HG02970 (cell line): ENCODE data around the gene CFAP61.

Experiments used
- ATAC-seq: cut with Tn5 transposase; IDR thresholded peaks from one replicate; pipeline ENCODE4 v1.9.1; 2021; ENCODE audit warnings: mild to moderate bottlenecking, moderate library complexity, moderate number of reproducible peaks; ENCODE audit not compliant: unreplicated experiment, low FRiP score

The CFAP61 gene

GRCh38 chr20:20407891-20408805 is 355.8 kb downstream of the CFAP61 start:
- no peak for ATAC-seq

GRCh38 chr20:20409331-20409730 is 357.0 kb downstream of the CFAP61 start:
- ATAC-seq, result no peak
